NCI-H1694 (cell line): Measurements from ENCODE around the gene ZNF705A.
"Not testable (repeated sequence)": the region's sequence is repeated elsewhere in the genome, so short reads cannot be mapped to it uniquely, and the experiment has no call there.

Experiments
- DNase-seq: peaks from one replicate; lab custom pipeline; 2025; lab: John Stamatoyannopoulos, UW

Gene ZNF705A

DNA sequence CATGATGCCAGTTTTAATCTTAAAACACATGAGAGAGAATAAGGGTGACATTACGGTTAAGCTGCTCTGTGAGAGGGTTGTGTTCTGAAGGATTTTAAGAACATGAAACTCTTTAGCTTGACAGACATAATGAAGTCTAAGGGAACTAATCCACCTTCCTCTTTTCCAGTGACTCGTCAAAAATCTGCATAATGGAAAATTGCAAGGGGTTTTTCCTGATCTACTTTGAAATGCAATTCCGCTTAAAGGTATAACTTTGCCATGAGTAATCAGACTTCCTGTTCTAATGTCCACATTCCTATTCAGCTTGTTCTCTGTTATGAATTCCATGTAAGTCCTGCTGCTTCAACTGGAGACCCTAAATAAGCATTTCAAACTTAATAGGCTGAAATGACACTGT is at the start of gene ZNF705A:
Gene ZNF705A, plus strand, starts transcription at position 171 of the 400 bp plus-strand sequence. CDS start 15,611 bp downstream, outside the sequence.
- DNase-seq = no peak

DNA sequence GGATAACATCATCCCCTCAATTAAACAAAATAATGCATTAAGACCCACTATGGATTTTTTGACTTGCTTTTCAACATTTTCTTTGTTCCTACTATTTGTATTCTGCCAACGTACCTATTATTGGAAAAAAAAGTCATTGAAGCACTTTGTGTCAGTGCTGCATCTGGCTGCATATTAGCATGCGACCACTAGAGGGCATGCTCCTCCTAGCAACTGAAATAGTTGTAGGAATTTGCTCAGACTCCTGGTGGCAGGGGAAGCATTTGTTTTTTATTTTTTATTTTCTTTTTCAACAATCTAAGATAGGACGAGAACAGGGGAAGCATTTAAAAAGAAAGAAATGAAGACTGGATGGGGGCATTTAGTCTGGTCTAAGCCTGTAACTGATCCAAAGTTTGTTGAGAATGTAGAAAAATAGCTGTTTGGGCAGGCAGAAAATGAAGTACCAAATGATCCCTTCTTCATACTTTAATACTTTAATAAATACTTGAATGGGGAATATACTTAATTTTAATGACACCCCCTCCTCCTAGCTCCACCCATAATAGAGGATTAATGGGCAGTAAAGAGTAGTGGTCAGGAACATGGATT is 47.9 kb upstream of the ZNF705A start:
- peak; percentile 87 for DNase-seq

DNA sequence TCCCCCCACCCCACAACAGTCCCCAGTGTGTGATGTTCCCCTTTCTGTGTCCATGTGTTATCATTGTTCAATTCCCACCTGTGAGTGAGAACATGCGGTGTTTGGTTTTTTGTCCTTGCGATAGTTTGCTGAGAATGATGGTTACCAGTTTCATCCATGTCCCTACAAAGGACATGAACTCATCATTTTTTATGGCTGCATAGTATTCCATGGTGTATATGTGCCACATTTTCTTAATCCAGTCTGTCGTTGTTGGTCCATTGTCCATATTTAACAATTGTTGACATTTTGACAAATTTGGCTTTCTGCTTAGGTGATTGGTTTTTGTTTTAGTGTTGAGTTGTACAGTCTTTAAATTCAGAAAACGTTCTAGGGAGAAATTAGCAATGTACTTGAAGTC is 43.7 kb upstream of the ZNF705A start:
- not testable (repeated sequence) for DNase-seq

DNA sequence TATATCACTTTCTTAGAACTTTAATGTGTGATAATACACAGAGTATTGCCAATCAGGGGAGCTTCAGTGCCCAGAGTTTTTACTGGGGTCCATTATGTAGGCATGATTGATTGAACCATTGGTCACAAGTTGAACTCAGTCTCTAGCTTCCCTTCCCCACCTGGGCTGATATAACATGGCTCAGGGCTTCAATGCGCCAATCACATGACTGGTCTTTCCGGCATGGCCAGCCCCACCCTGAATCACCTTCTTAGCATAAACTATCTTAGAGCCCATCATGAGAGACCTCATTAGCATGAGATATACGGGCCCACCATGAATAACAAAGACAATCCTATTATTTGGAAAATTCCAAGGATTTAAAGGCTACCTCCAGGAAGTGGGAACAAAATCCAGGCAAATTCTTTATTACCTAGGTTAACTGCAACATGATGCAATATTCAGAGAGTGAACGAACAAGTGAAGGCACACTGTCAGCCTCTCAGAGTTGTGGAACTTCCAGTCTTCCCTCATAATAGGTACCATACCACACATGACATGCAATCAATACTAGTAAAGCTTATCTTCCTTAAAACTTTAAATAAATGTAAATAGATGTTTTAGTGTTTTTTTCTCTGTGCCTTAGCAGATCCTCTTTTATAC is 36.6 kb upstream of the ZNF705A start:
- no peak for DNase-seq

DNA sequence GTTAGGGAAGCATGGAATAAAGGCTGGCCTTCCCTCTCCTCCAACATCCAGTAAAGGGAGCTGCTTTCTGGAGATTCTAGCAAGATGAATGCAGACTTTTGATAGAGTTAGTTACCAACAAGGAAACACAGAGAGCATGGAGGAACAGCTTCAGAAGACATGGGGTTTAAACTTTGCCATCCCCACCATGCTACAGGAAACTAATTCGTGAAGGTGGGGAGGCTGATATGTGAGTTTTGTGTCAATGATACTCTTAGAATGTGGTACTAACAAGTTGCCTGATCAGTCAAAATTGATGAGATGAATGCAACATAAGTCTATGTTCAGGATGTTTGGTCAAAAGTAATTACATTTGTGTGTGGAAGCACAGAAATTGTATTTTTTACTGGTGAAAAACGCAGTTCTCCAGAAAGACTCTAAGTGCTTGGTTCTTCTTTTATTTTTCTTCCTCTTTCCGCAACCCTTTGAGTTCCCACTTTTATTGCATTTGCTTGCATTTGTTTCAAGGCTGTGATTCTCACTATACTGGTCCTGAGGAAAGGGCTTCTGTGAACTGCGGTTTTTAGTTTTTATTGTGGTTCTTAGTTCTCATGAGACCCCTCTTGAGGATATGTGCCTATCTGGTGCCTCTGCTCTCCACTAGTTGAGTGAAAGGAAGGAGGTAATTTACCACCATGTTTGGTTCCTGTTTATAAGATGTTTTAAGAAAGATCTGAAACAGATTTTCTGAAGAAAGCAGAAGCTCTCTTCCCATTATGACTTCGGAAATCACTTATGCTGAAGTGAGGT is 33.5 kb upstream of the ZNF705A start, which contains the start of gene CLEC4A:
Gene CLEC4A, plus strand, starts transcription at position 494 of the 789 bp plus-strand sequence. Its CDS starts 262 bp downstream, at position 756.
- no peak for DNase-seq

DNA sequence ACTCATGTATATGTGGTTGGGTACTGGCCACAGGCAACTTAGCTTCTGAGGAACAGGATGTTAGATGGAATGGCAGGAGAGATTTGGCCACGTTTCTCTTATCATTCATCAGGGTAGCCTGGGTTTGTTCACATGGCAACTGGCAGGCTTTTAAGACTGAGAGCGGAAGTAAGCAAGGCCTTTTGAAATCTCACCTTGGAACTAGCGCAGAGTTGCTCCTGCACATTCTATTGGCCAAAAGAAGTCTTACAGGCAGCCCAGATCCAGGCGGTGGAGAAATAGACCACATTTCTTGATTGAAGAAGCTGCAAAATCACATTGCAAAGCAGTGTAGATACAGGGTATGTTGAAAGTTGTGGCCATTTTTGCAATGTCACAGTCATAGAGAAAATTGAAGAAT is 29.7 kb upstream of the ZNF705A start:
- no peak for DNase-seq

DNA sequence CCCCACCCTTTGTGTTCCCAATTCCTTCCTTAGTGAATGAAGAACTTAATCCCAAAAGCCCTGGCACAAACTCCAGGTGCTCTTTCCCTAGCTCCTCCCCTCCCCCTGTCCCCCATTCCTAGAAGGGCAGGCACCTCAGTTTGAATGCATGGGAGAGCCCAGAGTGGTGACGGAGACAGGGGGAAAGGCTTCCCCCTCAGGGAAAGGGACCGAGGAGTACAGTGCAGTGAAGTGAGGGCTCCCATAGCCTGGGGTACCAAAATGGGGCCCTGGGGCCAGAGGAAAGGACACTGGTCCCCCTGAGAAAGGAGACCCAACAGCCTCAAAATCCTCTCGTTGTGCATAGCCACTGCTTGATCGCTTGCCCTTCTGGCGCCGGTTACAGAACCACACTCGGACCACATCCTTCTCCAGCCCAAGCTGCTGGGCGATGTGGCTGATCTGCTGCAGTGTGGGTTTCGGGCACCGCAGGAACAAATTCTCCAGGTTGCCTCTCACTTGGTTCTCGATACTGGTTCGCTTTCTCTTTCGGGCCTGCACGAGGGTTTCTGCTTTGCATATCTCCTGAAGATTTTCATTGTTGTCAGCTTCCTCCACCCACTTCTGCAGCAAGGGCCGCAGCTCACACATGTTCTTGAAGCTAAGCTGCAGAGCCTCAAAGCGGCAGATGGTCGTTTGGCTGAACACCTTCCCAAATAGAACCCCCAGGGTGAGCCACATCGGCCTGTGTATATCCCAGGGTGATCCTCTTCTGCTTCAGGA is 23.0 kb upstream of the ZNF705A start:
- DNase-seq = not testable (repeated sequence)

DNA sequence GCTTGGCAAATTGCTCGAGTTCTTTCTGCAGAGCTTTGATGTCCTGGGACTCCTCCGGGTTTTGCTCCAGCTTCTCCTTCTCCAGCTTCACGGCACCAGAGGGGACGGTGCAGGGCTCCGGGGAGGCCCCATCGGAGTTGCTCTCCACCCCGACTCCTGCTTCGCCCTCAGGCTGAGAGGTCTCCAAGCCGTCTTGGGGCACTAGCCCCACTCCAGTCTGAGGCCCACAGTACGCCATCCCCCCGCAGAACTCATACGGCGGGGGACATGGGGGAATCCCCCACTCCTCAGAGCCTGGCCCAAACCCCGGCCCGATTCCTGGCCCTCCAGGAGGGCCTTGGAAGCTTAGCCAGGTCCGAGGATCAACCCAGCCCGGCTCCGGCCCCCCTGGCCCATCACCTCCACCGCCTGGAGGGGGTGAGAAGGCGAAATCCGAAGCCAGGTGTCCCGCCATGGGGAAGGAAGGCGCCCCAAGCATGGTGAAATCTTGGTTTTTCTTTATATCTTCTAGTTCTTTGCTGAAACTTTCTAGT is 22.4 kb upstream of the ZNF705A start:
- DNase-seq = not testable (repeated sequence)

DNA sequence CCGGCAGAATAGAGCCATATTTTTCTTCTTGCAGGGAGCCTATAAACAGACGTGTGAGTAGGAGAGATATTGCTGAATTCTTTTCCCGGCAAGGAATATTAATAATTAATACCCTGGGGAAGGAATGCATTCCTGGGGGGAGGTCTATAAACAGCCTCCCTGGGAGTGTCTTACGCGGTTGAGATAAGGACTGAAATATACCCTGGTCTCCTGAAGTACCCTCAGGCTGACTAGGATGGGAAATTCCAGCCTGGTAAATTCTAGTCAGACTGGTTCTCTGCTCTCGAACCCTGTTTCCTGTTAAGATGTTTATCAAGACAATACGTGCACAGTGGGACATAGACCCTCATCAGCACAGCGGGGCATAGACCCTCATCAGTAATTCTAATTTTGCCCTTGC is 15.2 kb upstream of the ZNF705A start:
- not testable (repeated sequence) for DNase-seq

DNA sequence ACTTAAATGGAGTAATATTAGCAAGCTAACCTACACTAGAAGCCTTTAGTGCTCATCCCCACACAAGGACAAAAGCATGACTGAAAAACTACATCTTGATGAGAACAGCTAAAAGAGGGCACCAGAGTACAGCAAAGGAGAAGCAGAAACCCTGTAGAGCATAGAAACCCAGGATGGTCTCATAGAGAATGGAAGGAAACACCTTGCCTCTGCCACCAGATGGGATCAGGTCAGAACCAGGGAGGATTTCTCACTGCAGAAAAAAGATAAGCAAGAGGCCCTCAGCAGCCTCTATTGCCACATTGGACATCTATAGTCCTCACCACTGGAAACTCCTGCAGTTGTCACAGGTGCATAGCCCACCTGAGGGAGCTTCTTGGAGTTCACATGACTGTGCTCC is 13.6 kb upstream of the ZNF705A start:
- no peak for DNase-seq

DNA sequence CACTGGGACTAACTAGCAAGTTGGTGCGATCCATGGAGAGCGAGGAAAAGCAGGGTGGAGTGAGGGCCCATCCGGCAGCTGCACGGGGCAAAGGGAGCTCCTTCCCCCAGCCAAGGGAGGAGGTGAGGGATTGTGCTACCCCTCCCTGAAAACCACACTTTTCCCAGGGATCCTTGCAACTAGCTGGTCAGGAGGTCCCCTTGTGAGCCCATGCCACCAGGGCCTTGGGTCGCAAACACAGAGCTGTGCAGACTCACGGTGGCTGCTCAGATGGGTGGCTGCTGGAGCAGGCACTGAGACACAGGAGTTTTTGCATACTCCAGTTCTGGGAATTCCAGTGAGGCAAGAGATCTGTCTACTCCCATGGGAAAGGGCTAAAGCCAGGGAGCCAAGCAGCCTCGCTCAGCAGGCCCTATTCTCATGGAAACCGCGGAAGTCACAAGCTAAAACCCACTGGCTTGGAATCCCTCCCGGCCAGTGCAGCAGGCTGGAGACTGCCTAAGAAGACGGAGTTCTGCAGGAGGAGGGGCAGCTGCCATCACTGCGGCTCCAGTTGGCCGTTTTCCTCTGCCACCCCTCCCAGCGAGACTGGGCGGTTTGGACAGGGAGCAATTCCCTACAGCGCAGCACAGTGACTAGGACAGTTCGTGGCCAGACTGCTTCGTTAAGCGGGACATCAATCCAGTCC is 10.9 kb upstream of the ZNF705A start:
- DNase-seq = no peak

DNA sequence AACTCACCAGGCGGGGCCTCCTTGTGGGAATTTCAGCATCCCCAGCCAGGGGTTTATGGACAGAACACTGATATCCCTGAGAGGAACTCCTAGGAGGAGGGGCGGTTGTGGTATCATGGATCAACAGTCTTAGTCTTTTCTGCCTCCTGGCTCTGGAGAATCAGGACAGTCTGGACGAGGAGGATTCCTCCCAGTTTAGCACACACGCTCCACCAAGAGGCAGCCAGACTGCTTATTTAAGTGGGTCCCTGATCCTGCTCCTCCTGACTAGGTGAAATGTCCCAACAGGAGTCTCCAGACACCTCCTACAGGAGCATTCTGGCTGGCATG is 10.4 kb upstream of the ZNF705A start:
- no peak for DNase-seq

DNA sequence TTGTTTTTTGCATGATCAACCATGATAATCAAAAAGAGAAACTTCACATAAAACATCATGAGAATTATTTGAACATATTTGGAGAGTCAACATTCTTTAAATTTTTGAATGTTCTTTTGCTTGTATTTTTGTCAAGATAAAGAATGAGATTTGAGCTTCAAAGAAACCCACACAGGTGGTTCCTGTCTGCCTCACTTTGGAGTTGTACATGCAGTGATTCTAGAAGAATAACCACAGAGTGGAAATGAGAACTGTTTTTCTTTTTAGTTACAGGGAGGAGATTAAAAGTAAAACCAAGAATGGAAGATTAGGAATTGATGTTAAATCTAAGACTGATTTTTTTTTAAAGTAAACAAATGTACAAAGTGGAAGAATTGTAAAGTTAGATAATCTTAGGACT is 2.3 kb upstream of the ZNF705A start:
- DNase-seq = no peak

DNA sequence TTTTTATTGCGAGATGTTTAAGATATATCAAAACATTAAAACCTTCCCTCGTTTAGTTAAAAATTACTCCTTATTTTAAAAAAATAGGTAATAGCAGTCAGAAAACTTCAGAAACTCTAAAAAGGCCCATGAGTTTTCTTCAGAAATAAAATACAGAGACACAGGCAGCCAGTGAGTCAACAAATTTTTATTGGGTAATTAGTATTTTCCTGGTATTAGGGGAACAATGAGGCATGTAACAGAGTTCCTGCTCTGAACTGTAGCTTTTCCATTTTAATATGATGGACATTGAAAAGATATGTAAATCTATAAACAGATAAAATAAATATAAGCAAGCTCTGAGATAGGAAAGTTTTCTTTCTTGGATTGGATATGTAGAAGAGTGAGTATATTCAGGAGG is 399 bp upstream of the ZNF705A start:
- DNase-seq = no peak

DNA sequence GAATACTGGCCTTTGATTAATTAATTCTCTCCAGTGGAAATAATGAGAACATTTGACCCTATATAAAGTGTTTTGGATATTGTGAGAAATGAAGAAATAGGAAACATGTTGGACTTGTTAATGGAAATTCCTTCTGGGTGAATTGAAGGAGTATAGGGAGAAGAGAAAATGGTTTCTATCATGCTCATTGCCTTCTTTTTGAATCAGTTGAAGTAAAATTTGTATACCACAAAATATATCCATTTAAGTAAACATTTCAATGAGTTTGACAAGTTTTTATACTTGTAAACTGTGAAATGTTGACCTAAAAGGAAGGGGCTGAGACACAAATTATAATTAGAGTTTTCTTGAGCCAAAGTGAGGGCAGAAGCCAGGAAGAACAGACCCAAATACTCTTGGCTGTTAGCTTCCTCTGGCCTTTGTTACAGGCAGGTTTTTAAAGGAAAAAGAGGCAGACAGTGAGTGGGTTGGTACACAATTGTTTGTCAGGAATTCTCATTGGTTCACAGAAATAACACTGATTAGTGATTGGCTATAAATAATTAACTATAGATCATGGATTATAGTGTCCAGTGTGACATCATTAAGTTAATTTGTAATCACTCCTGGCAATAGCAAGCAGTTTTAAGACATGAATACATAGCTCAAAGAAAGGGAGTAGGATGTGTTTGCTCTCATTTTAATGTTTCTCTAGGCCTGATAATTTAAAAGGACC is 826 bp downstream of the ZNF705A start:
- no peak for DNase-seq

DNA sequence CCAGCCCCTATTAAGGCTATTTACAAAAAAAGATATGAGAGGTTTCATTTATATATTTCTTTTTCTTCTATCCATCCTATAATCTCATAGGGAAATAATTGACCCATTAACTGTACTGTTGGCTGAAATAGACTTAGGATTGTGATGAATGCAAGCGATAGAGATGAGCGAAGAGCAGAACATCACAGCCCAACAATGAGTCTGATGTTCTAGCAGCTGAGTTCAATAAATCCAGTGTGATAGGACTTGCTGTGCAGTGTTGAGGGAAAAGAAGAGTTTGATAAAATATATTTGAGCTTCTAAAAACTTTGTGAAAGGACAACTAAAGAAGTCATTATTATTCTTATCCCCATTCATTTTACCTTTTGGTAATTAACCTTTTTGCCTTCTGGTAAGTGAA is 16.1 kb downstream of the ZNF705A start:
- not testable (repeated sequence) for DNase-seq

DNA sequence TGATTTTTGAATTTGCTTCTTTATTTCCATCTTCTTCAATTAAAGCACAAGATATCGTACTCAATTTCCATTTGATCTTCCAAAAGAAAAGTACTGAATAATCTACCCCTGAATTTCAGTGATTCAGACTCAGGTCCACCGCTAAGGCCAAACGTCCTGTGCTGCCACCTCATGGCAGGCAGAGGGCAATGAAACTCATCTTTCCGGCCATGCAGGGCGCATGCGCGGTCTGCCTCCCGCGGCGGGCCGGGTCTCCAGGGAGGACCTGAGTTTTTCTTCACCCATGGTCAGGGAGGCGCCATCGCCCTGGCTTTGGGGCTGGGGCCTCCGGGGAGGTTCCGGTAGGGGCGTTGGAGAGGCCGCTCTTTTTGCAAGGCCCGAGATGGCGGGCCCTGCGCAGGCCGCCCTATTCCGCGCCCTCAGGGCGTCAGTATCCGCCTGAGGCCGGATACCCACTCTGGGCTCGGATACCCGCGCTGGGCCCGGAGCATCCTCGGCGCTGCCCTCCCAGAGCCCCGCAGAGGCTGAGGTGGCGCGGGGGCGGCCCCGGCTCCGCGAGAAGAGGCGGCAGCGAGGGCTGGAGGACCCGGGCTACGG is 23.3 kb downstream of the ZNF705A start:
- DNase-seq = peak; percentile 16

DNA sequence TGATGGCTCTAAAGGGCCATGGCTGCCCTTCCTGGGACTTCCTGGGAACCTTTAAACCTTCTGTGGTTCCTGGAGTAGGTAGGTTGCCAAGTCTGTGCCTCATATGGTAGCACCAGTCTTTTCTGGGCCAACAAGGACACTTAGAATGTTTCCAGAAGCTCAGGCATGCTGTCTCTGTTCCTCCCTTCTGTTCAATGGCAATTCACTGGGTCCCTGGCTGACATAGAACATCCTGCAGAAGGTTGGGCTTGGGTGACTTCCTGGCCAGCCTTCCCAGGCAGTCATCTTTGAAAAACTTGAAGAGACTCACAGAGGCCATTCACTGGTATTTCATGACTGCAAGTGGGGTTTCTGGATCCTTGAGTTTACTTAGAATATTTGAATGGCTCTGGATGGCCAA is 24.5 kb downstream of the ZNF705A start:
- DNase-seq = not testable (repeated sequence)

DNA sequence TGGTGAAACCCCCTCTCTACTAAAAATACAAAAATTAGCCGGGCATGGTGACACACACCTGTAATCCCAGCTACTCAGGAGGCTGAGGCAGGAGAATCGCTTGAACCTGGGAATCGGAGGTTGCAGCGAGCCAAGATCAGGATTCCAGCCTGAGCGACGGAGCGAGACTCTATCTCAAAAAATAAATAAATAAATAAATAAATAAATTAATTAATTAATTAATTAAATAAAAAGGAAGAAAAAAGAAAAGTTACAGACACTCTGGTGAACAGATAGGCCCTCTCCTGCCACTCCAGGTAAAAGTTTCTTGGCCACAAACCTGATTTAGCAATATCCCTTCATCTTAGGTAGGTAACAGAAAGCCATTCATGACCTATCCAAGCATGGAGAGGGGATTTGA is 26.1 kb downstream of the ZNF705A start:
- DNase-seq = not testable (repeated sequence)

DNA sequence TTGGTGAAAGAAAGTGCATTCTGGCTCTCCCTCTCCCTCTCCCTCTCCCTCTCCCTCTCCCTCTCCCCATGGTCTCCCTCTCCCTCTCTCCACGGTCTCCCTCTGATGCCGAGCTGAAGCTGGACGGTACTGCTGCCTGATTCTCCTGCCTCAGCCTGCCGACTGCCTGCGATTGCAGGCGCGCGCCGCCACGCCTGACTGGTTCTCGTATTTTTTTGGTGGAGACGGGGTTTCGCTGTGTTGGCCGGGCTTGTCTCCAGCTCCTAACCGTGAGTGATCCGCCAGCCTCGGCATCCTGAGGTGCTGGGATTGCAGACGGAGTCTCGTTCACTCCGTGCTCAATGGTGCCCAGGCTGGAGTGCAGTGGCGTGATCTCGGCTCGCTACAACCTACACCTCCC is 26.5 kb downstream of the ZNF705A start:
- DNase-seq = not testable (repeated sequence)
